GM12872 (cell line): ENCODE measurements around the gene NAGLU.

Source experiments
- TF ChIP-seq, protein P1 (sequence below): IDR thresholded peaks from 3 replicates; pipeline ENCODE4 v1.5.1; 2011; ENCODE audit warnings: low read depth, mild to moderate bottlenecking, low read length, moderate library complexity; ENCODE audit not compliant: insufficient read depth

Gene NAGLU

GRCh38 chr17:42579794-42580551 is 43.9 kb downstream of the NAGLU start:
- TF ChIP-seq, protein P1, sequence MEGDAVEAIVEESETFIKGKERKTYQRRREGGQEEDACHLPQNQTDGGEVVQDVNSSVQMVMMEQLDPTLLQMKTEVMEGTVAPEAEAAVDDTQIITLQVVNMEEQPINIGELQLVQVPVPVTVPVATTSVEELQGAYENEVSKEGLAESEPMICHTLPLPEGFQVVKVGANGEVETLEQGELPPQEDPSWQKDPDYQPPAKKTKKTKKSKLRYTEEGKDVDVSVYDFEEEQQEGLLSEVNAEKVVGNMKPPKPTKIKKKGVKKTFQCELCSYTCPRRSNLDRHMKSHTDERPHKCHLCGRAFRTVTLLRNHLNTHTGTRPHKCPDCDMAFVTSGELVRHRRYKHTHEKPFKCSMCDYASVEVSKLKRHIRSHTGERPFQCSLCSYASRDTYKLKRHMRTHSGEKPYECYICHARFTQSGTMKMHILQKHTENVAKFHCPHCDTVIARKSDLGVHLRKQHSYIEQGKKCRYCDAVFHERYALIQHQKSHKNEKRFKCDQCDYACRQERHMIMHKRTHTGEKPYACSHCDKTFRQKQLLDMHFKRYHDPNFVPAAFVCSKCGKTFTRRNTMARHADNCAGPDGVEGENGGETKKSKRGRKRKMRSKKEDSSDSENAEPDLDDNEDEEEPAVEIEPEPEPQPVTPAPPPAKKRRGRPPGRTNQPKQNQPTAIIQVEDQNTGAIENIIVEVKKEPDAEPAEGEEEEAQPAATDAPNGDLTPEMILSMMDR: no peak

DNA sequence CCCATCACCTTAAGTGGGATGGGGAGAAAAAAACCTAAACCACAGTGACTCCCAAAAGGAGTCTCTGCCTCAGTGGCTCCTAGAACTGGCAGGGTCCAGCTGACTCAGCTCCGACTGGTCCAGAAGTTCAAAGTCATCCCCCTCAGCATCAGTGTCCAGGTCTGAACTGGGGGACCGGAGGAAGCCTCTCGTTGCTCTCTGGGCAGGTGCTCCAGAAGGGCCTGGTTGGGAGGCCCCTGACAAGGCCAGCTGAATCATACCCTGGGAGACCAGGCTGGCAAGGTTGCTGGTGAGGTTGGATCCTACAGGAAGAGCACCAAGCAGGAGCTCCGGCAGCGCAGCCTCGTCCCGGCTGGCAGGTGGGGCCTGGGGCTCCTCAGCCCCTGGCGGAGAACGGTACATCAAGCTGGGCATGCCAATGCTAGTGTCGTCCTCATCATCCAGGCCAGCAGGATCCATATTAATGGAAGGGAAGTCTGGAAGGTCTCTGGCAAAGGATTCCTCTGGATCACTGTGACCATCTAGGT is 45.8 kb downstream of the NAGLU start:
- TF ChIP-seq, protein P1: no peak

DNA sequence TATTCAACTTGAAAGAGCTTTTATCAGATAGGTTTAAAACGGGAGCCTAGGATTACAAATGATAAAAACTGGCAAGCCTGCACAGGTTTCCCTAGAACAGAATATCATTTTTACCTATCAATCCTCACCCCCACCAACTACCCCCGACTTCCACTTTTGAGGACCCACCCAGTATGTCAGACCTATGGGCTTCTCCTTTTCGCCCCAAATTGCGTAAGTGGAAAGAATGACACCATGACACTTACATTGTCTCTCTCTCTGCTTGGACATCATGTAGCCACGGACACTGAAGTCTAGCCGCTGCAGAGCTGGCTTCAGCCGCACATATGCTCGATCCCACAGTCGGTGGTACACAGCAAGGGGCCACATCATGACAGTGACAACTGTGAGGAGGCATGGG is 48.8 kb downstream of the NAGLU start:
- TF ChIP-seq, protein P1: no peak

GRCh38 chr17:42585353-42585752 is 49.3 kb downstream of the NAGLU start:
- TF ChIP-seq, protein P1: no peak

- TF ChIP-seq, protein P1: no peak
Observed at GRCh38 chr17:42586514-42587230, 50.6 kb downstream of the NAGLU start.

DNA sequence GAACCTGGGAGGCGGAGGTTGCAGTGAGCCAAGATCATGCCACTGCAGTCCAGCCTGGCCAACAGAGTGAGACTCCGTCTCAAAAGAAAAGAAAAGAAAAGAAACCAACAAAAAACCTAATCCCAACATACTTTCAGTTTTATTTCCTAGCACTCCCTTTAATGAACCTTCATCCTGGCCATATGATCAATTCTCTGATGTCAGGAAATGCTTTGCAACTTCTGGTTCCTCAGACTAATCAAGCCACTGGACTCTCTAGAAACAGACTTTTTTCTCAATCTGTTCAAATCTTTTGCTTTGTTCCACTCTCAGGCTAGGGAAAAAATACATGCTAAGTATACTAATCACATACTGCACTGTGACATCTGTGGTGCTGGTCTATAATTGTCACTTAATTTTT is 54.8 kb downstream of the NAGLU start:
- TF ChIP-seq, protein P1: no peak

DNA sequence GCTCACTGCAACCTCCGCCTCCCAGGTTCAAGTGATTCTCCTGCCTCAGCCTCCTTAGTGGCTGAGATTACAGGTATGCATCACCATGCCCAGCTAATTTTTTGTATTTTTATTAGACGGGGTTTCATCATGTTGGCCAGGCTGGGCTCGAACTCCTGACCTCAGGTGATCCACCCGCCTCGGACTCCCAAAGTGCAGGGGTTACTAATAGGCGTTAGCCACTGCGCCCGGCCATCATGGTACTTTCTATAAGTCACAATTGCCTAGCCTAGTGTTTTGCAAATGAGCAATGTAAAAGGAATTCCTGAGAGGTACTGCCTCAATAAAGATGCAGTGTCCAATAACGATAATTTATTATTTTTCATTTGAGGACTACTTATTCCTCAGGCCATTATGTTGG is 55.4 kb downstream of the NAGLU start:
- TF ChIP-seq, protein P1: no peak
